Endodermal cell (in vitro differentiated cells): Measurements from ENCODE around the gene SLC35E2B. TPM values are rescaled to one million over a fixed set of nuclear protein-coding genes. Genes with fewer than 3 reads are reported as not detected.

Source experiments
- DNase-seq: peaks from one replicate; pipeline ENCODE4 v3.0.0-alpha.2; 2017
- H3K27ac ChIP-seq: 2 replicates; pipeline ENCODE4 v1.5.1; 2013; ENCODE audit warnings: mild to moderate bottlenecking, low read depth, low read length, moderate library complexity
- H3K27me3 ChIP-seq: 2 replicates; pipeline ENCODE4 v1.6.1; 2013; ENCODE audit warnings: mild to moderate bottlenecking, low read length, moderate library complexity; ENCODE audit not compliant: insufficient read depth, control insufficient read depth, poor library complexity, severe bottlenecking
- H3K36me3 ChIP-seq: 2 replicates; pipeline ENCODE4 v1.7.0; 2013; ENCODE audit warnings: mild to moderate bottlenecking, low read length, moderate library complexity; ENCODE audit not compliant: control insufficient read depth, insufficient read depth
- H3K4me1 ChIP-seq: one replicate; pipeline ENCODE4 v1.7.0; 2013; ENCODE audit warnings: low read length; ENCODE audit not compliant: control insufficient read depth, insufficient read depth
- H3K4me3 ChIP-seq: 2 replicates; pipeline ENCODE4 v1.5.1; 2013; ENCODE audit warnings: mild to moderate bottlenecking, low read length, moderate library complexity
- H3K9ac ChIP-seq: 2 replicates; pipeline ENCODE4 v1.6.1; 2013; ENCODE audit warnings: mild to moderate bottlenecking, low read length, moderate library complexity; ENCODE audit not compliant: poor library complexity, severe bottlenecking; ENCODE audit errors: extremely low read depth
- H3K9me3 ChIP-seq: 2 replicates; pipeline ENCODE4 v1.6.1; 2013; ENCODE audit warnings: mild to moderate bottlenecking, low read length, moderate library complexity; ENCODE audit not compliant: control insufficient read depth
- H3K27ac Mint-ChIP-seq: 2 replicates; pipeline ENCODE4 v1.8.0; 2020; ENCODE audit warnings: mixed read lengths
- H3K27me3 Mint-ChIP-seq: 2 replicates; pipeline ENCODE4 v1.8.0; 2021; ENCODE audit warnings: mild to moderate bottlenecking, mixed read lengths; ENCODE audit not compliant: insufficient read depth
- H3K36me3 Mint-ChIP-seq: 2 replicates; pipeline ENCODE4 v1.8.0; 2020; ENCODE audit warnings: low read depth, mixed read lengths
- H3K4me1 Mint-ChIP-seq: 2 replicates; pipeline ENCODE4 v1.8.0; 2020; ENCODE audit warnings: mixed read lengths
- H3K4me3 Mint-ChIP-seq: 2 replicates; pipeline ENCODE4 v1.8.0; 2020; ENCODE audit warnings: mild to moderate bottlenecking, moderate library complexity, mixed read lengths
- H3K9me3 Mint-ChIP-seq: 2 replicates; pipeline ENCODE4 v1.8.0; 2020; ENCODE audit warnings: mild to moderate bottlenecking, mixed read lengths
- CTCF ChIP-seq: fragments of 200-600 bp; sonication (generic); conservative IDR thresholded peaks from 2 replicates; pipeline ENCODE4 v1.5.0; 2021; ENCODE audit warnings: antibody characterized with exemption, mild to moderate bottlenecking
- WGBS, 2 experiments: methylation state at CpG; one replicate each; pipeline versions ENCODE4 v1.1.5 to v1.1.7; 2013; ENCODE audit warnings: missing lambda C conversion rate in 2 of 2, mixed read lengths in 1 of 2; ENCODE audit not compliant: insufficient coverage in 1 of 2, insufficient read length in 1 of 2; 5-methylcytosine and 5-hydroxymethylcytosine counted together
- total RNA-seq, 2 donors: library from RNA; stranded (reverse); fragmentation: NEBNext Ultra II Directional in 1 of 2; extraction: Animal tissue kit (Norgen Biotek cat#: 25700) in 1 of 2; gene quantifications; 2 replicates in 1 of 2; 3 replicates in 1 of 2; pipeline ENCODE4 v1.2.1, GENCODE V29; 2021

Gene SLC35E2B
- total RNA-seq, 2 donors from 2014 or later = 51.2 to 56.9 TPM

- Mint-ChIP-seq H3K9me3 (peaks cover 2% of the 10 kb centered on the region), H3K27ac (no peak overlapping the region), H3K4me1 (no peaks in the 10 kb centered on the region), H3K36me3 (peaks cover 4% of the 10 kb centered on the region), H3K27me3 (peaks cover 2% of the 10 kb centered on the region), H3K4me3 (no peak overlapping the region)
- Histone ChIP-seq H3K4me1 (no peaks in the 10 kb centered on the region), H3K36me3 (no peaks in the 10 kb centered on the region), H3K9ac (no peak overlapping the region), H3K27ac (no peak overlapping the region), H3K27me3 (no peaks in the 10 kb centered on the region), H3K9me3 (no peaks in the 10 kb centered on the region), H3K4me3 (no peak overlapping the region)
- no peak for DNase-seq
- 93% methylated on average over 22 to 28 of the region's 28 CpGs for WGBS, 2 experiments
- no peak for TF ChIP-seq CTCF
Measured at GRCh38 chr1:1625404-1625775, 67.2 kb downstream of the SLC35E2B start.

- no peak overlapping the region for H3K9ac ChIP-seq
- peak; percentile 73 for DNase-seq
- H3K36me3 ChIP-seq = no peaks in the 10 kb centered on the region
- no peaks in the 10 kb centered on the region for H3K9me3 ChIP-seq
- H3K36me3 Mint-ChIP-seq = peaks cover 2% of the 10 kb centered on the region
- no peak overlapping the region for H3K4me3 ChIP-seq
- H3K27ac ChIP-seq = no peak overlapping the region
- H3K4me1 ChIP-seq = no peaks in the 10 kb centered on the region
- 93 to 95% methylated on average over 28 to 38 of the region's 38 CpGs for WGBS, 2 experiments
- no peak overlapping the region for H3K4me3 Mint-ChIP-seq
- TF ChIP-seq CTCF = no peak
- H3K27me3 Mint-ChIP-seq = no peaks in the 10 kb centered on the region
- H3K9me3 Mint-ChIP-seq = no peaks in the 10 kb centered on the region
- no peak overlapping the region for H3K27ac Mint-ChIP-seq
- no peaks in the 10 kb centered on the region for H3K4me1 Mint-ChIP-seq
- no peaks in the 10 kb centered on the region for H3K27me3 ChIP-seq
Measured at GRCh38 chr1:1624443-1625403, 67.9 kb downstream of the SLC35E2B start.

- H3K9ac ChIP-seq = no peak overlapping the region
- Mint-ChIP-seq H3K36me3 (peaks cover 2% of the 10 kb centered on the region), H3K27me3 (no peaks in the 10 kb centered on the region), H3K4me1 (no peaks in the 10 kb centered on the region), H3K27ac (no peak overlapping the region), H3K9me3 (no peaks in the 10 kb centered on the region), H3K4me3 (no peak overlapping the region)
- no peak for DNase-seq
- 95 to 99% methylated on average over 25 to 51 of the region's 51 CpGs for WGBS, 2 experiments
- no peaks in the 10 kb centered on the region for H3K27me3 ChIP-seq
- H3K27ac ChIP-seq = no peak overlapping the region
- H3K36me3 ChIP-seq = no peaks in the 10 kb centered on the region
- no peaks in the 10 kb centered on the region for H3K9me3 ChIP-seq
- TF ChIP-seq CTCF = no peak
- no peak overlapping the region for H3K4me3 ChIP-seq
- H3K4me1 ChIP-seq = no peaks in the 10 kb centered on the region
Measured at GRCh38 chr1:1623631-1624442, 68.8 kb downstream of the SLC35E2B start.
